GM11168 (cell line): ENCODE data around the gene RASAL2.
"Not testable (repeated sequence)": the region's sequence is repeated elsewhere in the genome, so short reads cannot be mapped to it uniquely, and the experiment has no call there.

Experiments
- in situ Hi-C: fragments of 300-500 bp; cut with MboI; formaldehyde crosslinking; loops from one replicate; pipeline ENCODE4 v1.12.0; 2022; ENCODE audit warnings: low sequenced_read_pairs; ENCODE audit not compliant: unreplicated experiment

The RASAL2 gene

DNA sequence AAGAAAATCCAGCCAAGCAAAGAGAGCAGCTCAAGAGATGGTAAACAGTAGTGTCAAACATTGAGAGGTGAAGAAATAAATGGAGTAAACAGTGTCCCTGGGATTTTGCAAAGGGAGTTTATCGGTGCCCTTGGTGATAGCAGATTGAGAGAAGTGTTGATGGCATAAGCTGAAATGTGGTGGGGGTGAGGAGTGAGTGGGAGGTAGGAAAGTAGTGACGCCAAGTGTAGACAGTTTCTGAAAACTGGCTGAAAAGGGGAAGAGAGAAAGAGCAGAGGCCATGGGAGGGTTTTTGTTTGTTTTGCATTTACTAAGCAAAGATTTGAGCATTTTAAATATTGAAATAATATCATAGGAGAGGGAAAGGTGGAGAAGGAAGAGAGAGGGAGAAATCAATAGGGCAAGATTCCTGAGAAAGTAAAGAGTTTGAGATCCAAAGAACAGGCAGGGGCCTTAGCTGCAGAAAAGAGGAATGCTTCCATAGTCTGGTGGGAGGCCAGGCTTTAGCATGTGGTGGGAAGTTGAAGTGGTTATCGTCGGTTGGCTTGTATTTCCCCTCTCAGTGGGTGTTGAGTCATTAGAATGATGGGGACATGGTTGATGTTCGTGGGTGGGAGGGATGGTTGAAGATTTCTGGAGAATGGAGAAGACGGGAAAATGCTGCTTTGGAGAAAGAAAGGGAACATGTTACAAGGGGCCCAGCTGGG is 26.8 kb upstream of the RASAL2 start:
- in situ Hi-C loops, result no loop called here

DNA sequence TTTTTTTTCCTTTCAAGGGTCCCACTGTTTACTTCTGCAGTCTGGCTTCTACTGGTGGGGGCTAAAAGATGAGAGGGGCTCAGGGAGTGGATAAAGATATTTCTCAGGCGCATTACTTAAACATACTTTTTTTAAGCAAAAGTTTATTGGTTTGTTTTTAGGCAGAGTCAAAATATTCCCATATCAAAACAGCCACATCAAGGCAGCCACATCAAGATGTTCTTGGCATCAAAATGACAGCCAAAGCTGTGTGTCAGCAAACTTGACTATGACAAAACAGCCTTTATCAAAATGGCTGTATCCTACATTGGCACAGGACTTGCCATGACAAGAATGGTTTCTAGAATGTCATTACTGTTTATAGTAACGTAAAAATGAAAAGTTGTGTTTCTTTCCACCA is 22.1 kb upstream of the RASAL2 start:
- in situ Hi-C loops, result no loop called here

GRCh38 chr1:178072326-178072725 is 21.6 kb upstream of the RASAL2 start:
- in situ Hi-C loops, result no loop called here

DNA sequence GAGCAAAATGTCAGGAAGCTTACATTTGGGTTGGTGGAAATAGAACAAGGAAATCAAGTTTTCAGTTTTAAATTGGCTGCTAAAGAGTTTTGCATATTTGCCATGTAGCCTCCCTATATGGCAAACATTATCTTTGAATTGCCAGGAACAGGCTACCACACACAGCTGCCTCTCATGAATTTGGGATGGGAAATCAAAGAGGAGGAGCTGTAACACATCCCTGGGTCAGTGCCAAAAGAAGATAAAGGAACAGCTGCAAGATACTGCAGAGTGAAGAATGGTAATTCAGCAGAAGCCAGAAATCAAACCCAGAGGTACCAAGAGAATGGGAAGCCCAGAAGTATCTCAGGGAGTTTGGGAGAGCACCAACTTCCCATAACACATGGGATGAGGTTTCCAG is 18.6 kb upstream of the RASAL2 start:
- in situ Hi-C loops, result no loop called here

- in situ Hi-C loops, result no loop called here
Observed at GRCh38 chr1:178076607-178077006, 17.3 kb upstream of the RASAL2 start.

- in situ Hi-C loops, result no loop called here
Observed at GRCh38 chr1:178077917-178078316, 16.0 kb upstream of the RASAL2 start.

- in situ Hi-C loops, result no loop called here
Observed at GRCh38 chr1:178086294-178086693, 7.6 kb upstream of the RASAL2 start.

DNA sequence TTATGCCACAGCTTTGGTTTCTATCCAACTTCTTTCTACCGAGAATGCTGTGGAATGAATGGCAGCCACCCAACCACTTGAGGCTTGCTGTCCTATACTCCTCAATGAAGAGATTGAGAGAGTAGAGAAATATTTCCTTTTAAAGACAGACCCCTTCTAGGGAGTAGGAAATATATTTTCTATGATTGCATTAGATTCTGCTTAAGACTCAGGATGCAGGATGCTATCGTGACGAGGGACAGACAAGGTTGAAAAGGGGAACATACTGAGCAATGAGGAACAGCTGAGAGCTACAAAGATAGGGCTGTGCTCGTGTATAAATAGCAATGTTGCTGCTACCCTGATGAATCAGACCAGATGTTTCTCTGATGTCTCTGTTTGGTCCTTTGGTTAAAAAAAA is 7.1 kb upstream of the RASAL2 start:
- in situ Hi-C loops, result no loop called here

- in situ Hi-C loops, result no loop called here
Observed at GRCh38 chr1:178088651-178089050, 5.3 kb upstream of the RASAL2 start.

DNA sequence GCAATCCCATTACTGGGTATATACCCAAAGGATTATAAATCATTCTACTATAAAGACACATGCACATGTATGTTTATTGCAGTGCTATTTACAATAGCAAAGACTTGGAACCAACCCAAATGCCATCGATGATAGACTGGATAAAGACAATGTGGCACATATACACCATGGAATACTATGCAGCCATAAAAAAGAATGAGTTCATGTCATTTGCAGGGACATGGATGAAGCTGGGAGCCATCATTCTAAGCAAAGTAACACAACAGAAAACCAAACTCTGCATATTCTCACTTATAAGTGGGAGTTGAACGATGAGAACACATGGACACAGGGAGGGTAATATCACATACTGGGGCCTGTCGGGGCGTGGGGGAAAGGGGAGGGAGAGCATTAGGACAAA is 2.5 kb upstream of the RASAL2 start:
- in situ Hi-C loops, result not testable (repeated sequence)

- in situ Hi-C loops, result no loop called here
Observed at GRCh38 chr1:178091986-178092745, 1.7 kb upstream of the RASAL2 start.

DNA sequence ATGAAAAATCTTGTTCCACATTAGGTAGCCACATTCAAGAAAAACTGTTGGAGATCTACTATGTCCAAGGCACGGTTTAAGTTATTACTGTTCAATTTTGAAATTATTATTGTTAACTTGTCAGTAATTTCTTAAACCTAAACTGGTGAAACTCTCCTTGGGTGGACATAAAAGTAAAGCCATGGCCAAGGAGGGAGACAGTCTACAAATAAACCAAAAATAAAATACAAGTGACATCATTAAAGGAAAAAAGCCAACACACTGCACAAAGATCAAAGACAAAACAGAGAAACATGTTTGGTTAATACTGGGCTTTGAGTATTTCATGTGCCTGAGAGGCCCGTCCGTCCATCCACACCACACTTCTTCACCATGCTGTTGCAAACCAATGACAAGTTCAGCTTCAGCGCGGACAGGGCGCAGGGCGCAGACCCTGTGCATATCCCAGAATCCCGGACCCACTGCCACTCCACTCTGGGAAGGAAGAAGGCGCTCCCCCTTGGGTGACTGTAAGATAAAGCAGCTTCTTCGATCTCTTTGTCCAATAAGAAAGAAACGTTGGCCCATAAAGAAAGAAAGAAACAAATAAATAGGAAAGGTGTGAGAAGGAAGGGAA is 918 bp upstream of the RASAL2 start:
- in situ Hi-C loops, result no loop called here

DNA sequence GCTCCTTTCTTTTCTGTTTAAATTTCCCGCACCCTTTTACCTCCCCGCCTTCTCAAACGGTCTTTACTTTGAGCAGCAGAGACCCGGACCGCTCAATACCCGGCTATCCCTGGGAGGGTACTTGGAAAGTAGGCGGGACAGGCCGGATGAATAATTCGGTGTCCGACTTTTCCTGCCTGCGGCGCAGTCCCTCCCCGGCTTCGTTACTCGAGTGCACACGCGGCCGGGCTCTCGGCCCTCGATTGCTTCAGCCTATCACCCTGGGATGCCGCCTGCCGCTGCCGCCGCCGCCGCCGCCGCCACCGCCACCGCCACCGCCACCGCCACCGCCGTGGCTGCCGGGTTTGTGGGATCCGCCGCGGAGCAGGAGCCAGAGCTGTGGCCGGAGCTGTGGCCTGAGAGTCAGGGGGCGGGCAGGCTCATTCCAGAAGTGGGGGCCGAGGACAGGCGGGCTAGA is 382 bp upstream of the RASAL2 start:
- in situ Hi-C loops, result no loop called here

DNA sequence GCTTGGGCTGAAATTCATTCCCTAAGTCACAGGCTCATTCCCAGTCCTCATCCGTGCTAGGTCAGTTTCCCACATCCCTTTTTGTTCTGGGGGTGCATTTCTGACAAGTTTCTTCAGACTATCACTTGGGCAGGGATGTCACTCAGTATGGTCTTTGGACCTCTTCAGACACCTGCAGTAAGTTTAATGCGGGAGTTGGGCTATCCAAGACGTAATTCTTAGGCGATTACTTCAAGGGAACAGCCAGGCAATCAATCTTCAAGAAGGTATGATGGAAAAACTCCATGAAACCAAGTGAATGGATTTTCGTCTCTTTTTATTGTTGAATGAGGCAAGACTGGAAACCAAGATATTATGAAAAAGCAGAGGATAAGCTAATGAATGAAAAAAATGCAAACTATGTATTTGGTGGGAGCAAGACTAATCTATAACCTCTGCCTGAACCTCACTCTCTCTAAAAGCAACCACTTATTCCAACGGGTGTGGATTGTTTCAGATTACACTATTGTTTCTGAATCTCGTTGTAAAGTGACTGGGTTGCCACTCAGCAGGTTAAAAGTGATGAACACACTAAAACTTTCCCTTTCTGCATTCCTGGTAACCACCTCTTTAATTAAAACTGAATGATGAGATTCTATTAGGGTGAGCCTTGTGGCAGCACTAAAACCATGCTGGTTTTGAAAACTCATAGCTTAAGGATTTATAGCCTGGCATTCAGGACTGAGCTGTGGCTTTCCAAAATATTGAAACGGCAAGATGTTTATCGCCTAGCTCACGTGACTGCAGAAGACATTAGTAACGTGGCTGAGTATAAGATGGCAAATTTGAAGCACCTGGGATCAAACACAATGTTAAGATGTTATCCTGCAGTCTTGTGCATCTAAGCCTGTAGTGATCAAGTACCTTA is 1.1 kb downstream of the RASAL2 start:
- in situ Hi-C loops, result no loop called here

GRCh38 chr1:178096421-178096820 is 2.5 kb downstream of the RASAL2 start:
- in situ Hi-C loops, result no loop called here

- in situ Hi-C loops, result no loop called here
Observed at GRCh38 chr1:178098262-178098661, 4.4 kb downstream of the RASAL2 start.

- in situ Hi-C loops, result no loop called here
Observed at GRCh38 chr1:178101266-178101630, 7.3 kb downstream of the RASAL2 start.

GRCh38 chr1:178101654-178102053 is 7.8 kb downstream of the RASAL2 start:
- in situ Hi-C loops, result no loop called here

DNA sequence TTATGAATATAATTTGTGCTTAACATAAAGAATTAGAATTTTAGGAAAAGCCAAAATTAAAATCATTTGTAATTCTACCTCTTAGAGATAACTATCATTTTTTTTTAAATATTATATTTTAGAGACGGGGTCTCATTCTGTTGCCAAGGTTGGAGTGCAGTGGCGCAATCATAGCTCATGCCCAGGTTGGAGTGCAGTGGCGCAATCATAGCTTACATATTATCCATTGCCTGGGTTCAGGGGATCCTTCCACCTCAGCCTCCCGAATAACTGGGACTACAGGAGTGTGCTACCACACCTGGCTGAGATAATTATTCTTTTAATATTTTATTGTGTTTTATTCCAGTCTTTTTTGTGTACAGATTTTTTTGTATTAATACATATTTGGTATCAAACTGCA is 8.3 kb downstream of the RASAL2 start:
- in situ Hi-C loops, result no loop called here

DNA sequence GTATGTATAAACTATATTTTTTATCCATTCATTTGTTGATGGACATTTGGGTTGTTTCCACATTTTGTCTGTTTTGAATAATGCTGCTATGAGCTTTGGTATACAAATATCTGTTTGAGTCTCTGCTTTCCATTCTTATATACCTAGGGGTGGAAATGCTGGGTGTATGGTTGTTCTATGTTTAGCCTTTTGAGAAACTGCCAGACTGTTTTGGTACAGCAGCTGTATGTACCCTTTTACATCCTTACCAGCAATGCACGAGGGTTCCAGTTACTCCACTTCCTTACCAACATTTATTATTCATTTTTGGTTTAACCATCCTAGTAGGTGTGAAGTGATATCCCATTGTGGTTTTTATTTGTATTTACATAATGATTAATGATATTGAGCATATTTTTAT is 13.9 kb downstream of the RASAL2 start:
- in situ Hi-C loops, result no loop called here
